K562 (cell line): ENCODE data around the gene MGST1. TPM values are rescaled to one million over a fixed set of nuclear protein-coding genes. Genes with fewer than 3 reads are reported as not detected.

Experiments
- ATAC-seq: fragments of 200-7000 bp; cut with Tn5 transposase; 3 replicates; pipeline ENCODE4 v1.9.1; 2020; ENCODE audit warnings: moderate library complexity
- BruUV-seq: library from RNA; stranded (reverse); fragments of 400-500 nt; replicated peaks from 2 replicates; lab custom pipeline; 2021; lab: Mats Ljungman, UMichigan
- CTCF ChIA-PET: fragments of 300-600 bp; formaldehyde crosslinking; extraction: SDS; loops from one replicate; lab custom pipeline; 2021; ENCODE audit warnings: low intra/inter-chr PET ratio; lab: Yijun Ruan, JAX
- POLR2A ChIA-PET: fragments of 300-600, 350-650 bp; sonication (Branson Sonifier 250); formaldehyde crosslinking; extraction: SDS; loops from one replicate; lab custom pipeline; 2021; ENCODE audit warnings: antibody characterized with exemption, inconsistent platforms; lab: Yijun Ruan, JAX
- DNase-seq, 4 experiments: peaks; one replicate each; pipeline versions ENCODE4 v3.0.0 to v3.0.0-alpha.2; 2011 to 2018; ENCODE audit warnings: low spot score in 3 of 4, mixed read lengths in 3 of 4; ENCODE audit errors: extremely low read depth in 1 of 4
- FAIRE-seq: peaks from 2 replicates; lab custom pipeline; 2011; peaks lifted over from hg19 to GRCh38; lab: Jason Lieb, UNC
- H2AFZ ChIP-seq: 2 replicates; pipeline ENCODE4 v1.6.0; 2011; ENCODE audit warnings: low read depth, low read length, control low read depth, inconsistent platforms
- H3K27ac ChIP-seq: fragments of 200-600 bp; 3 replicates; pipeline ENCODE4 v1.8.0; 2011; ENCODE audit warnings: low read depth, mild to moderate bottlenecking, control low read depth, inconsistent platforms, low read length, moderate library complexity, mixed read lengths; ENCODE audit errors: extremely low read depth
- H3K27me3 ChIP-seq, 2 experiments: fragments of 300-600 bp in 1 of 2; 2 replicates in 1 of 2; 3 replicates in 1 of 2; pipeline versions ENCODE4 v1.6.0 to v1.8.0; 2011; ENCODE audit warnings: inconsistent platforms in 2 of 2, low read length in 2 of 2, mild to moderate bottlenecking in 1 of 2, mixed read lengths in 1 of 2, moderate library complexity in 1 of 2; ENCODE audit not compliant: control insufficient read depth in 2 of 2, insufficient read depth in 2 of 2
- H3K36me3 ChIP-seq: fragments of 300-600 bp; 3 replicates; pipeline ENCODE4 v1.8.0; 2011; ENCODE audit warnings: mild to moderate bottlenecking, low read length, inconsistent platforms; ENCODE audit not compliant: control insufficient read depth, insufficient read depth
- H3K4me1 ChIP-seq, 2 experiments: fragments of 200-600 bp in 1 of 2; replicated peaks in 1 of 2; 2 replicates in 1 of 2; 3 replicates in 1 of 2; pipeline versions ENCODE4 v1.5.1 to v1.8.0; 2011; ENCODE audit warnings: inconsistent platforms in 2 of 2, low read length in 2 of 2, mild to moderate bottlenecking in 1 of 2, mixed read lengths in 1 of 2, moderate library complexity in 1 of 2; ENCODE audit not compliant: control insufficient read depth in 2 of 2, insufficient read depth in 2 of 2
- H3K4me2 ChIP-seq: 2 replicates; pipeline ENCODE4 v1.6.1; 2011; ENCODE audit warnings: low read length, control low read depth, inconsistent platforms, mixed read lengths; ENCODE audit not compliant: insufficient read depth
- H3K4me3 ChIP-seq: fragments of 200-600 bp; sonication (generic), shearing (Covaris generic); 2 replicates; pipeline ENCODE4 v1.5.1; 2016; ENCODE audit warnings: control low read depth, inconsistent platforms
- H3K79me2 ChIP-seq: fragments of 200-600 bp; 3 replicates; pipeline ENCODE4 v1.8.0; 2011; ENCODE audit warnings: low read length, inconsistent platforms; ENCODE audit not compliant: control insufficient read depth, insufficient read depth
- H3K9ac ChIP-seq, 2 experiments: 2 replicates each; pipeline versions ENCODE4 v1.6.0 to v1.6.1; 2011; ENCODE audit warnings: low read depth in 2 of 2, low read length in 2 of 2, control low read depth in 1 of 2, inconsistent platforms in 1 of 2, mild to moderate bottlenecking in 1 of 2, mixed read lengths in 1 of 2; ENCODE audit not compliant: insufficient read depth in 1 of 2
- H3K9me1 ChIP-seq: one replicate; pipeline ENCODE4 v1.6.0; 2011; ENCODE audit warnings: inconsistent platforms, mild to moderate bottlenecking, low read length, moderate library complexity; ENCODE audit not compliant: control insufficient read depth, insufficient read depth
- H3K9me3 ChIP-seq: replicated peaks from 2 replicates; pipeline ENCODE4 v1.5.1; 2011; ENCODE audit warnings: low read depth, low read length, inconsistent platforms; ENCODE audit not compliant: control insufficient read depth, insufficient read depth
- H4K20me1 ChIP-seq: replicated peaks from 2 replicates; pipeline ENCODE4 v1.6.1; 2011; ENCODE audit warnings: low read length, inconsistent platforms, mixed read lengths; ENCODE audit not compliant: control insufficient read depth, insufficient read depth
- GATA2 ChIP-seq: sonication (generic); formaldehyde crosslinking; IDR thresholded peaks from 2 replicates; pipeline ENCODE4 v1.4.0; 2020; ENCODE audit warnings: mild to moderate bottlenecking, missing genetic modification reagents
- MAX ChIP-seq: sonication (generic); formaldehyde crosslinking; IDR thresholded peaks from 2 replicates; pipeline ENCODE4 v1.9.0; 2022; ENCODE audit warnings: mild to moderate bottlenecking, missing genetic modification reagents
- PBX2 ChIP-seq, 2 experiments: IDR thresholded peaks in 1 of 2; conservative IDR thresholded peaks in 1 of 2; 2 replicates each; pipeline ENCODE4 v1.6.1; 2016; ENCODE audit warnings: low read depth in 2 of 2, mild to moderate bottlenecking in 1 of 2, missing compliant biosample characterization in 1 of 2, missing genetic modification characterization in 1 of 2, moderate library complexity in 1 of 2
- PYGO2 ChIP-seq: fragments of 450-650 bp; IDR thresholded peaks from 2 replicates; pipeline ENCODE4 v1.6.1; 2016; ENCODE audit warnings: mild to moderate bottlenecking, missing genetic modification characterization, moderate library complexity, missing compliant biosample characterization
- RBM34 ChIP-seq: fragments of 200-400 bp; formaldehyde crosslinking; IDR thresholded peaks from 2 replicates; pipeline ENCODE4 v1.6.1; 2018; ENCODE audit warnings: low read length, borderline replicate concordance; ENCODE audit not compliant: insufficient read depth
- RERE ChIP-seq: sonication (generic); formaldehyde crosslinking; IDR thresholded peaks from 2 replicates; pipeline ENCODE4 v1.8.0; 2023; ENCODE audit warnings: missing genetic modification reagents, mild to moderate bottlenecking, borderline replicate concordance
- SMARCA4 ChIP-seq: fragments of 450-650 bp; IDR thresholded peaks from 2 replicates; pipeline ENCODE4 v1.6.1; 2016
- SRSF9 ChIP-seq: fragments of 200-400 bp; formaldehyde crosslinking; IDR thresholded peaks from 2 replicates; pipeline ENCODE4 v1.6.1; 2017; ENCODE audit warnings: low read depth, low read length, borderline replicate concordance
- ZNF280A ChIP-seq: fragments of 450-650 bp; IDR thresholded peaks from 2 replicates; pipeline ENCODE4 v1.6.1; 2018; ENCODE audit warnings: mild to moderate bottlenecking, low read depth; ENCODE audit not compliant: partially characterized antibody
- ZNF316 ChIP-seq: fragments of 450-650 bp; IDR thresholded peaks from 2 replicates; pipeline ENCODE4 v1.6.1; 2016
- ZNF551 ChIP-seq: fragments of 250-450 bp; sonication (Bioruptor Pico); IDR thresholded peaks from 2 replicates; pipeline ENCODE4 v1.5.0; 2021; ENCODE audit warnings: mild to moderate bottlenecking, moderate library complexity
- ZNF57 ChIP-seq: fragments of 450-650 bp; formaldehyde crosslinking; IDR thresholded peaks from 2 replicates; pipeline ENCODE4 v1.4.0; 2020; ENCODE audit warnings: mild to moderate bottlenecking, moderate library complexity
- ZNF668 ChIP-seq: fragments of 250-450 bp; sonication (Bioruptor Pico); IDR thresholded peaks from 2 replicates; pipeline ENCODE4 v1.8.0; 2022; ENCODE audit warnings: mild to moderate bottlenecking, inconsistent platforms
- ZNF695 ChIP-seq: fragments of 450-650 bp; formaldehyde crosslinking; IDR thresholded peaks from 2 replicates; pipeline ENCODE4 v1.4.0; 2020; ENCODE audit warnings: mild to moderate bottlenecking, moderate library complexity
- WGBS: fragments of 100-300 bp; shearing (Covaris generic); methylation state at CpG from one replicate; pipeline ENCODE4 v1.1.6; 2016; ENCODE audit warnings: low coverage, mixed read lengths; ENCODE audit not compliant: insufficient coverage; ENCODE audit errors: missing lambda C conversion rate; 5-methylcytosine and 5-hydroxymethylcytosine counted together
- in situ Hi-C: fragments of 300-500 bp; cut with MboI; formaldehyde crosslinking; loops from 4 replicates; pipeline ENCODE4 v1.15.0; 2018; ENCODE audit warnings: inconsistent platforms, mixed read lengths
- intact Hi-C: fragments of 100-400 bp; cut with micrococcal nuclease; formaldehyde crosslinking; loops from 2 replicates; pipeline ENCODE4 v1.14.2; 2022
- polyA plus RNA-seq, 8 experiments: library from polyadenylated mRNA; depleted of rRNA in 4 of 8; stranded (reverse) in 5 of 8; unstranded in 3 of 8; fragments of >200 nt; fragmentation: Nextera tagmentation in 2 of 8; fragmentation: Illumina TruSeq in 1 of 8; extraction: Ambion mirVana in 2 of 8; extraction: Trizol in 1 of 8; gene quantifications; 2 replicates each; pipeline versions ENCODE4 v1.2.1 to v1.2.3, GENCODE V29; 2011 to 2014; ENCODE audit warnings: inconsistent platforms in 1 of 8, missing spikeins in 1 of 8
- total RNA-seq, 7 experiments: library from RNA; depleted of rRNA in 6 of 7; stranded (reverse); fragments of >200 nt in 6 of 7; fragmentation: Illumina TruSeq in 2 of 7; extraction: Trizol in 2 of 7; gene quantifications; 2 replicates each; pipeline versions ENCODE4 v1.2.1 to v1.2.3, GENCODE V29; 2011 to 2021; ENCODE audit warnings: low replicate concordance in 1 of 7

The MGST1 gene
- total and polyA plus RNA-seq, 9 of the 15 experiments (the other 6 are each of a cell fraction or from before 2014, with no cell fraction given), result 12.1 to 190 (median 73.3) TPM

GRCh38 chr12:16331998-16332397, 15.4 kb upstream of the MGST1 start:
- no peaks in the 10 kb centered on the region for H3K79me2 ChIP-seq
- H3K4me3 ChIP-seq, result no peak overlapping the region
- intact Hi-C loops, result no loop called here
- H3K9me1 ChIP-seq, result no peaks in the 10 kb centered on the region
- no peak for DNase-seq
- H3K4me2 ChIP-seq, result no peak overlapping the region
- no peaks in the 10 kb centered on the region for H4K20me1 ChIP-seq
- H3K9me3 ChIP-seq, result no peaks in the 10 kb centered on the region
- no peaks in the 10 kb centered on the region for H3K36me3 ChIP-seq
- FAIRE-seq, result no peak
- ChIA-PET CTCF (no interaction called here), POLR2A (no interaction called here)
- H3K9ac ChIP-seq, result no peak overlapping the region
- no TSS peak for BruUV-seq
- no peaks in the 10 kb centered on the region for H3K27me3 ChIP-seq
- H3K27ac ChIP-seq, result no peak overlapping the region
- WGBS, result 10% methylated on average over 2 of the region's 2 CpGs
- H2AFZ ChIP-seq, result no peak overlapping the region
- in situ Hi-C loops, result no loop called here
- ATAC-seq, result no peak
- H3K4me1 ChIP-seq, result no peaks in the 10 kb centered on the region
- TF ChIP-seq ZNF280A (no peak), MAX (CRISPR knock-in tag) (no peak), ZNF57 (CRISPR knock-in tag) (no peak), ZNF695 (no peak), PBX2 (CRISPR knock-in tag; IDR thresholded peaks at IDR 0.05; ENCODE audit: low read depth) (no peak), PBX2 (tag; conservative IDR thresholded peaks at IDR 0.05; ENCODE audit: low read depth) (no peak), RERE (CRISPR knock-in tag) (no peak), ZNF551 (CRISPR knock-in tag) (no peak), ZNF316 (no peak), SMARCA4 (no peak), RBM34 (no peak), PYGO2 (tag) (no peak), SRSF9 (no peak), GATA2 (CRISPR knock-in tag) (no peak), ZNF668 (CRISPR knock-in tag) (no peak)
